ENCODE data around the gene CCL3.
"Not testable (repeated sequence)": the region's sequence is repeated elsewhere in the genome, so short reads cannot be mapped to it uniquely, and the experiment has no call there.

Gene CCL3

GRCh38 chr17:36089888-36090836 lies at the start of gene CCL3:
Gene CCL3 (minus strand): TSS chr17:36090143. CDS start chr17:36090058, 85 bp downstream.
- peak in 6 of 14 donors; percentile 7 to 51 (median 17) for DNase-seq

GRCh38 chr17:36136439-36136838 lies 46.5 kb upstream of the CCL3 start:
- no peak for DNase-seq

DNA sequence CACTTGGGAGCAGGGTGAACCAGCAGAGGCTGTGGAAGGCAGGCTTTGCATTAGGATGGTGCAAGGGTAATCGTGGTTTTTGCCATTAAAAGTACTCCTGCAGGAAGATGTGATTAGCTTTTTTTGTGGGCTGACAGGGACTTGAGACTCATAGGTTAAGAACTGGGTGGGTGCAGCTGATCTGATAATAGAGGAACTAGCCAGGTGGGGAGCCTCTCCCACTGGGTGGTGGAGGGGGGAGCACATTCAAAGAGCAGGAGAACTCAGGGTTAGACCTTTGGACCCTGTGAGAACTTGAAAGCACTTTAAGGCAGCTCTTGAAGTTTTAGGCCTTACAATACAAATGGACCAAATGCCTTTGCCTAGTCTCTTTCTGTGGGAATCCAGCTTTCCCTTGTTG lies 46.1 kb upstream of the CCL3 start:
- no peak for DNase-seq

- DNase-seq = no peak
Measured at GRCh38 chr17:36135465-36135864, 45.5 kb upstream of the CCL3 start.

DNA sequence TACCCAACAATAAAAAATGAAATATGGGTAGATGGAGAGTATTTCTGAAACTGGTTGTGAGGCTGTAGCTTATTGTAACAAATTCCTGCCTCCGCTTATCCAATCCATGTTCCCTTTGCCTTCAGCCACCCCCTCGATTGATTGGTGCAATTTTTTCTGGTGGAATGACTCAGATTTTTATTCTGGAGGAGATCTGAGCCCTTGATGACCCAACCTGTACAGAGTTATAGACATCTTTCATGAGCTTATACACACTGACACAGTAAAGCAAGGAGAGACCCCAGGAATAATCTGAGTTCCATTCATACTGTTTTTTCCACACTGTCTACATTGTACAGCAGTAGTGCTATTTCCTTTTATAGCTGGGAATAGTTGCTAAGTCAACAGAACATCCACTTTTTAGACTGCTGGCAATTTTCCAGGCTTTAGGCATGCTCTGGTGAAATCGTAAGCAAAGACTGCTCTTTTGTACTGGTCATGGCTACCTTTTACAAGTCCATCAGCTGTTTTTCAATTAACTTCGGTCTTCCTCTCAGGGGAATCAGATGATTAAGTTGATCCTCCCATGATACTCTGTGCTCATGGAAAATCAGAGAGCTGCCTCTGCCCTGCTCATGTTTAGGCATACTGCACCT lies 43.8 kb upstream of the CCL3 start:
- no peak for DNase-seq

GRCh38 chr17:36132421-36132831 lies 42.5 kb upstream of the CCL3 start:
- no peak for DNase-seq

DNA sequence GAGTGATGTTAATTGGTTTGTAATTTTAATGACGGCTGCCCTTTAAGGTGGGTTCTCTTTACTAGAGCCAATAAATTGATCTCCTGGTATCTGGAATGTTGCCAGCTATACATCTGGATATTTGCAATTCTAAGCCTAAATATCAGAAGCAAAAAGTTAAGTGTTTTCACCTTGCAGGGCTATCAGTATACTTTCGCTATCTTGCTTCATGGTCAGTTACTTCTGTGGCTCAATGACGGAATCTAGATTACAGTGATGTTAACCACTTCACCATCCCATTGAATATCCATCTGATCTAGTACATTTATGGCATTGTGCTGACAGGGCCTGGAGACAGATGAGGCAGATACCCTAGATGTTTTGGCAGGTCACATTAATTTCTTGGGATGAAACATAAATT lies 42.0 kb upstream of the CCL3 start:
- no peak for DNase-seq

DNA sequence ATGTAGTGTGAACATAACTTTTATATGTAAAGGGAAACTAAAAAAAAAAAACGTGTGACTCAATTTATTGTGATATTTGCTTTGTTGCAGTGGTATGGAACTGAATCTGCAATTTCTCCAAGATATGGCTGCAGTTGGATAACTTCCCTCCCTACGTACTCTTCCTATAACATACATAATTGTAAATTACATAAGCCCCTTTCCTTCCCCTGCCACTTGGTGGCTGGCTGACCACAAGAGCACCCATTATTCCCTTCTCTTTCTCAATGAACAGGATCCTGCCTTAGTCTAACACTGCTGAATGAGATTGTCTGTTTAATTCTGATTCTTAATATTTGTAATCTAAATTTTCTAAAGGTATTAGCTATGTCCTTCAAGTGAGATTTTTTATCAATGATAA lies 41.5 kb upstream of the CCL3 start:
- DNase-seq = no peak

DNA sequence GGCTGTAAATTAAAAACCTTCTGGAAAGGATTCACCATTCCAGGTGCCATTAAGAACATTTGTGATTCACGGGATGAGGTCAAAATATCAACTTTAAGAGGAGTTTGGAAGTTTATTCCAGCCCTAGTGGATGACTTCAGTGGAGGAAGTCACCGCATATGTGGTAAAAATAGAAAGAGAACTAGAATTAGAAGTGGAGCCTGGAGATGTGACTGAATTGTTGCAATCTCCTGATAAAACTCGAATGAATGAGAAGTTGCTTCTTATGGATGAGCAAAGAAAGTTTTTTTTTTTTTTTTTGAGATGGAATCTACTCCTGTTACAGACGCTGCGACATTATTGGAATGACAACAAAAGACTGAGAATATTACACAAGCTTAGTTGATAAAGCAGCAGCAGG lies 40.4 kb upstream of the CCL3 start:
- no peak for DNase-seq

GRCh38 chr17:36129616-36130015 lies 39.7 kb upstream of the CCL3 start:
- no peak for DNase-seq

GRCh38 chr17:36128411-36128978 lies 38.6 kb upstream of the CCL3 start:
- DNase-seq = no peak

DNA sequence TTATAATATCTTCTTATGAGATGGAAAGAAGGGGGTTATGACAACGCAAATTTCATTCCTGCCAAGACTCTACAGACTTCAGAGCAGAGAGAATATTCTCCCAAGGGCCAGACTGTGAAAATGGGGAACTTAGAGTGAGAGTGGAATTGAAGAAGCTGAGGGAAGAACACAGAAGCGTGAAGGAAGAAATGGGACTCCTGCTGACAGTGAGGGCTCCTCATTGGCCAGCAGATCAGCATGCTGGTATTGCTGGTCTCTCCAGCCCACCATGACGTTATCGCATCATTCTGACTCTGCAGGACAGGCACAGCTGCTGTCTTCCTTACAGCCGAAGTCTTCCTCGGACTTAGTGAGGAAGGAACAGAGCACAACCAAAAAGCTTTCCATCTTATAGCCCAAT lies 38.0 kb upstream of the CCL3 start:
- DNase-seq = no peak

DNA sequence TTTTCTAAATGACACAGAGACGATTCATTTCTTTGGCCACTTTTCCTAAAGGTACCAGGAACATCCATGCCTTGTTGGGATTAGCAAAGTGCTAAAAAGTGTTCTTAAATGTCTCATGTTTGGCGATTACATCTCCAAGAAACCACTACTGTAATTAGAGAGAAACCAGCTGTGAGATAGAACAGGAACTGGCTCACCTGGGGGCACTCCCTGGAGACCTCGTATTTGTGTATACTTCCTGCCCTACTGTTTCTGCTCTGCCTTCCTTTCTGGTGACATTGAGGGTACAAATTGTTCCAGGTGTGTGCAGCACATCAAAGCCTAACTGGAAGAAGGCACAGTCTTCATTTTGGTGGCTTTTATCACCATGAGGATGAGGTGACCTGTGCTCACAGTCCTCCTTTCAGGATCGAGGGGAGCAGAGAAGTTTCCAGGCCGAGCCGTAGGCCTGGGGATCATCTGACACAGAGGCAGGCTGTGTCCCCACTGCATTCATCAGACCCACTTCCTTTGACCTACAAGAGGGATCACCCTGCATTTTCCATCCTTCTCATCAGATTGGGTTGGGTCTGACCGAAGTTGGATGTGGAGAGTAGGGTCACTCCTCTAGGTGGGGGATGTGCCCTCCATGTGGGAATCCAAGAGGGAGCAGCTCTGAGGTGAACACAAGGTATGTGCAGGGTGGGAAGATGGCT lies 37.4 kb upstream of the CCL3 start:
- DNase-seq = no peak

GRCh38 chr17:36124879-36125824 lies 35.2 kb upstream of the CCL3 start:
- DNase-seq = no peak

DNA sequence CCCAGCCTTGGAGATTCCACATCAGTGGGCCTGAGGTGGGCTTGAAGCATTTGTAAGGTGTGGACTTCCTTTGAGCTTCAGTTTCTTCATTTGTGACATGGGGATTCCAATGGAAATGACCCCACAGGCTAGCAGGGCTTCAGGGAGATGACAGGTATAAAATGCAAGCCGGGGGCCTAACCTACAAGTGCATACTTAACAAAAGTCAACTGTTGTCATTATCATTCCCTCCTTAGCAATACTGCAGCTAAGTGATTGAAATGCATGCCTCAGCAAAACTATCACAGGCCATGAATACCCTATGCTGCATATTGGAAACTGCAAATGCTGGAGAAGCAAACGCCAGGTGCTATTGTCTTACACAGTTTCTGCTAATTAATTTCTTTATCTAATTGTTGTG lies 33.5 kb upstream of the CCL3 start:
- no peak for DNase-seq

- not testable (repeated sequence) for DNase-seq
Measured at GRCh38 chr17:36121099-36121498, 31.2 kb upstream of the CCL3 start.

- no peak for DNase-seq
Measured at GRCh38 chr17:36120221-36120620, 30.3 kb upstream of the CCL3 start.

DNA sequence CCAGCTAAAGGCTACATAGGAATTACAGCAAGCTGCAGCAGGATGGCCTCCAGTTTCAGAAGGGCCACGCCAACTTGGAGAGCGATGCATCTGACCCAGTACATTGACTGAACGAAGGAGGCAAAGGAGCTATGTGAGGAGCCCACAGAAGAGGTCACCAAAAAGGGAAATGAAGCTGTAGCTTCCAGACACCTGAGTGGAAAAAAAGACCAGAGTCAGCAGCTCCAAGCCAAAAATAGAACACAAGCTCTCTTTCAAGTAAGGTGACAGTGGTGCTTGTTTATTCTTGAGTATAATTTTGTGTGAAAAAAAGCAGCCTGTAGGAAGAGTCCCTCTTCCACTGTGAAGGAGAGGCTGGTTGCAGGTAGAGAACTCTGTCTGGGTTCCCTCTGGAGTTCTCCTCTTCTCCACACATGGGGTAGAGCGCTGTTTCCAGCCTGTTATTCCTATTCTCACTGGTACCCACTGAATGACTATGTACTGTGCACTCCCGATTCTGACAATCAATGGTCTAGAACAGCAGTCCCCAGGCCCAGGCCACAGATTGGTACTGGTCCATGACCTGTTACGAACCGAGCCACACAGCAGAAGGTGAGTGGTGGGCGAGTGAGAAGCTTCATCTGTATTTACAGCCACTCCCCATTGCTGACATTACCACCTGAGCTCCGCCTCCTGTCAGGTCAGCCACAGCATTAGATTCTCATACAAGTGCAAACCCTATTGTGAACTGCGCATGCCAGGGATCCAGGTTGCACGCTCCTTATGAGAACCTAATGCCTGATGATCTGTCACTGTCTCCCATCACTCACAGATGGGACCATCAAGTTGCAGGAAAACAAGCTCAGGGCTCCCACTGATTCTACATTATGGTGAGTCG lies 28.8 kb upstream of the CCL3 start:
- DNase-seq = no peak

- no peak for DNase-seq
Measured at GRCh38 chr17:36117505-36118382, 27.8 kb upstream of the CCL3 start.

GRCh38 chr17:36115649-36115977 lies 25.7 kb upstream of the CCL3 start:
- not testable (repeated sequence) for DNase-seq

All from C1 segment of cervical spinal cord (tissue), 14 donors.